ENCODE data around the gene TSC2. TPM values are rescaled to one million over a fixed set of nuclear protein-coding genes. Genes with fewer than 3 reads are reported as not detected.
A peak's percentile ranks its signal among the peaks of the same experiment; 100 is the strongest.

Gene TSC2
- total and polyA plus RNA-seq, 10 donors: 20.7 to 185 (median 93.8) TPM

- peaks cover 5 to 82% (median 69%) of the 10 kb centered on the region in 6 donors for H3K36me3 ChIP-seq
- peak; percentile 78 for DNase-seq
These were observed 47.8 kb upstream of the TSC2 start for GRCh38 chr16:1999866-2000514.

GRCh38 chr16:2001035-2001434 is 46.8 kb upstream of the TSC2 start:
- TF ChIP-seq POLR2A (IDR thresholded peaks at IDR 0.05): no peak
- peak in 1 of 3 donors; percentile 6 for TF ChIP-seq POLR2AphosphoS5 (IDR thresholded peaks at IDR 0.05)
- Histone ChIP-seq H3K4me3 (no peak overlapping the region), H3K27me3 (replicated peaks in 1 of 7) (no peaks in the 10 kb centered on the region), H3K27ac (no peak overlapping the region), H3K4me1 (peaks cover 26 to 46% (median 30%) of the 10 kb centered on the region in 6 donors), H3K9me3 (no peaks in the 10 kb centered on the region), H3K36me3 (peaks cover 5 to 86% (median 69%) of the 10 kb centered on the region in 6 donors)
- DNase-seq: no peak
- 92 to 99% (median 95%) methylated on average over 10 to 19 of the region's 19 CpGs for WGBS, 5 donors
- intact Hi-C loops (cut with DNase I; ENCODE audit: low total_unique reads): no loop called here

More at GRCh38 chr16:1999866-2000514, 47.8 kb upstream of the TSC2 start:
- Histone ChIP-seq H3K9me3 (no peaks in the 10 kb centered on the region), H3K4me3 (no peak overlapping the region), H3K27ac (peak overlapping the region in 3 of 8 donors; percentile 20 to 31 (median 27)), H3K27me3 (replicated peaks in 1 of 7) (no peaks in the 10 kb centered on the region), H3K4me1 (peaks cover 16 to 35% (median 19%) of the 10 kb centered on the region in 6 donors)
- intact Hi-C loops (cut with DNase I; ENCODE audit: low total_unique reads): no loop called here
- TF ChIP-seq POLR2AphosphoS5 (IDR thresholded peaks at IDR 0.05): peak in 2 of 3 donors; percentile 48 to 50
- no peak for TF ChIP-seq POLR2A (IDR thresholded peaks at IDR 0.05)
- TF ChIP-seq CTCF (IDR thresholded peaks at IDR 0.05 in 8 of 11, conservative IDR thresholded peaks at IDR 0.05 in 3 of 11): no peak
- WGBS, 5 donors: 73 to 90% (median 80%) methylated on average over 19 to 28 of the region's 28 CpGs

GRCh38 chr16:2001456-2002355 is 46.1 kb upstream of the TSC2 start:
- H3K4me3 ChIP-seq: no peak overlapping the region
- TF ChIP-seq POLR2AphosphoS5 (IDR thresholded peaks at IDR 0.05) (peak in 1 of 3 donors; percentile 36), POLR2A (IDR thresholded peaks at IDR 0.05) (no peak)
- intact Hi-C loops (cut with DNase I; ENCODE audit: low total_unique reads): no loop called here
- DNase-seq: peak; percentile 72
- H3K36me3 ChIP-seq: peaks cover 5 to 79% (median 68%) of the 10 kb centered on the region in 6 donors
- no peaks in the 10 kb centered on the region for H3K27me3 ChIP-seq (replicated peaks in 1 of 7)
- H3K4me1 ChIP-seq: peaks cover 30 to 53% (median 36%) of the 10 kb centered on the region in 6 donors
- no peak overlapping the region for H3K27ac ChIP-seq
- H3K9me3 ChIP-seq: no peaks in the 10 kb centered on the region
- 95 to 97% (median 95%) methylated on average over 25 to 53 of the region's 53 CpGs for WGBS, 5 donors

GRCh38 chr16:2002406-2003230 is 45.2 kb upstream of the TSC2 start:
- Histone ChIP-seq H3K4me3 (no peak overlapping the region), H3K4me1 (peaks cover 36 to 62% (median 45%) of the 10 kb centered on the region in 6 donors), H3K27me3 (replicated peaks in 1 of 7) (no peaks in the 10 kb centered on the region), H3K36me3 (peaks cover 5 to 74% (median 59%) of the 10 kb centered on the region in 6 donors), H3K9me3 (no peaks in the 10 kb centered on the region), H3K27ac (no peak overlapping the region)
- DNase-seq: peak; percentile 79
- TF ChIP-seq CTCF (IDR thresholded peaks at IDR 0.05 in 8 of 11, conservative IDR thresholded peaks at IDR 0.05 in 3 of 11) (no peak), POLR2A (IDR thresholded peaks at IDR 0.05) (no peak), POLR2AphosphoS5 (IDR thresholded peaks at IDR 0.05) (no peak)
- WGBS, 5 donors: 94 to 98% (median 95%) methylated on average over 31 to 47 of the region's 47 CpGs
- intact Hi-C loops (cut with DNase I; ENCODE audit: low total_unique reads): no loop called here

Measured in spleen (tissue), 11 donors.